Hippocampal formation (tissue), 2 donors: ENCODE measurements around the gene IL1A.

Source experiments
- DNase-seq, 2 donors: peaks; one replicate each; lab custom pipeline; 2025; lab: John Stamatoyannopoulos, UW

IL1A gene

GRCh38 chr2:112726487-112727190 is 57.7 kb downstream of the IL1A start:
- peak; percentile 80 to 86 for DNase-seq

DNA sequence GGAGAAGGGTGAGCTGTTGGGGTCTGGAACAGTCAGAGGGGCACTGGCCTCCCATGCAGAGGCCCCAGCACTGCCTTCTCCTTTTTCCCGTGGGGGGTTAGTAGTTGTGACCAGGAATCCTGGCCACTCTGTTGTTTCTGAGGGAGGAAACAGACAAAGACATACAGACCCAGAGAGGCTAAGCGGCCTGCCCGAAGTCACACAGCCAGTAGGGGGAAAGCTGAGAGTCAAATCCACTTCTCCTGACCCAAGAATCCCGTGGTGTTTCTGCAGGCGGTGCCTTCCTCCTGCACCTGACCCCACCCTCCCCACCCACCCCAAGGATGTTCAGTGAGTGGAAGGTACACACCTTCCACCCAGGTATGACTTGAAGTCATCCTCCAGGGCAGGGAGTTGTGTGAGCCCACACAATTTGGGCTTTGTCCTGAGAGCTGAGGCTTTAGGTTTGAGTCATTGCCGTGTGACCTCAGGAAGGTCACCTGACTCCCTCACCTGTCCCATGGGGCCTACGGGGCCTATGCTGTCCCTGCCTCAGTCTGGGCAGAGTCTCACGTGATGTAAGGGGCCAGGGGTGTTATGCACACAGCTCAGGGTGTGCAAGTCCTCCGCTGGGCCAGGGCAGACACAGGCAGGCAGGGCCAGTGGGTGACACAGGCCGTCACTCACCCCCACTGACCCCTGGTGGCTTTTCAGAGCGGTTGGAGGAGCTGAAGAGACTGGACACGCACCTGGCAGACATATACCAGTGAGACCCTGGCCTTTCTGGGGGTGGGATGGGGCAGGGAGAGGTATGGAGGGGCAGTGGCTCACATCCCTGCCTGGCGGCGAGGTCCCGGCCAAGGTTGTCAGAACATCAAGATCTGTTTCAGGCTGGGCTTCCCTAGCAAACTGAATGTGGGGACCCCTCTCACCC is 58.5 kb downstream of the IL1A start:
- DNase-seq = no peak

DNA sequence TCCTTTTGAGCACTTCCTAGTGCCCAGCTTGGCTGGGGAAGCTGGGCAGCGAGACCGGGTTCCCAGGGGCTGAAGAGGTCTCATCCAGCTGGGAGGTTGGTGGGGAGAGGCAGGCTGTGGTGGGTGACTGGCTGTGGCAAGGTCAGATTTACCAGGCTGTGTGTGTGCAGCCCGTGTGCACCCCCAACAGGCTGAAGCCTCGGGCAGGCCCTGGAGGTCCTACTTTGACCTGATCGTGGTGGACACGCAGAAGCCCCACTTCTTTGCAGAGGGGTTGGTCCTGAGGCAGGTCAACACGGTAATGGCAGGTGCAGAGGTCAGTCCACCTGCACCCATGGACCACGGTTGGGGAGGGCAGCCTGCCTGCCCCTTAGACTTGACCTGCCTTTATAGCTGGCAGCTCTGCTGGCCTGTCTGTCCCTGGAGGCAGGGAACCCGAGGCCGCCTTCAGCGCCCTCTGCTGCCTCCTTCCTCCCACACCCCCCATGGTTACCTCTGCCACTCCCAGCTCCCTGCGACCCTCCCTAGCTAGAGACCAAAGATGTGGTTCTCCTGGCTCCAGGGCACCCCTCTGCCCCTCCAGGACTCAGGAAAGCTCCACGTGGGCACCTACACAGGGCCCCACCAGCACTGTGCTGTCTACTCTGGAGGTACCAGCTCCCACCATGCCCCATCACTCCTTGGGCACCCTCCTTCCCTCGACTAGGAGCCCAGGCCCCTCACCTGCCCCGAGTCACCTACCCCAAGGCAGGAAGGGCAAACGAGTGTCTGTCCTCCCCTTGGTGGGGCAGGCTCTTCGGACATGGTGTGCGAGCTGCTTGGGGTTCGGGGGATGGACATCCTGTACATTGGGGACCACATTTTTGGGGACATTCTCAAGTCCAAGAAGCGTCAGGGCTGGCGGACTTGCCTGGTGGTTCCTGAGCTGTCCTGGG is 59.4 kb downstream of the IL1A start:
- DNase-seq = no peak

DNA sequence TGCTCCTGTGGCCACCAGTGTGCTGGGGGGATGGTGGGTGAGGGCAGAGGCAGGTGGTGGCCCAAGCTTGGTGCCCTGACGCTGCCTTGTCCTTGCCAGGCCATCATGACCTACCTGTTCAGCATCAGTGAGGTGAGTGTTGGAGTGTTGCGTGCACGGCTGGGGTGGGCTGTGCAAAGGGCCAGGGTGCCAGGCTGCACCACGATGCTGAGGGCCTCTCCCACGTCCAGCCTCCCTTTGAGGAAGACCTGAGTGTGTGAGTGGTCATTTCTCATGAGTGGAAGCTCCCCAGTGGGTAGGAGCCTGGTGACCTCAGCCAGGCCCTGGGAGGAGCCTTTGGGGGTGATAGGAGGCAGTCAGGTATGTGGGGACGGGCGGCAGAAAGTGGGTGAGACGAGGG is 60.3 kb downstream of the IL1A start:
- DNase-seq = no peak
